DND-41 (cell line): Measurements from ENCODE around the gene STAT6.

Source experiments
- EZH2 ChIP-seq: IDR thresholded peaks from 3 replicates; pipeline ENCODE4 v1.6.1; 2012; ENCODE audit warnings: borderline replicate concordance, low read depth, mild to moderate bottlenecking, moderate library complexity, low read length, inconsistent platforms; ENCODE audit not compliant: severe bottlenecking
- TF ChIP-seq, protein P1 (sequence below): IDR thresholded peaks from 2 replicates; pipeline ENCODE4 v1.5.1; 2012; ENCODE audit warnings: borderline replicate concordance, low read length, moderate library complexity, mild to moderate bottlenecking; ENCODE audit not compliant: poor library complexity, severe bottlenecking; ENCODE audit errors: extremely low read depth

- TF ChIP-seq, protein P1, sequence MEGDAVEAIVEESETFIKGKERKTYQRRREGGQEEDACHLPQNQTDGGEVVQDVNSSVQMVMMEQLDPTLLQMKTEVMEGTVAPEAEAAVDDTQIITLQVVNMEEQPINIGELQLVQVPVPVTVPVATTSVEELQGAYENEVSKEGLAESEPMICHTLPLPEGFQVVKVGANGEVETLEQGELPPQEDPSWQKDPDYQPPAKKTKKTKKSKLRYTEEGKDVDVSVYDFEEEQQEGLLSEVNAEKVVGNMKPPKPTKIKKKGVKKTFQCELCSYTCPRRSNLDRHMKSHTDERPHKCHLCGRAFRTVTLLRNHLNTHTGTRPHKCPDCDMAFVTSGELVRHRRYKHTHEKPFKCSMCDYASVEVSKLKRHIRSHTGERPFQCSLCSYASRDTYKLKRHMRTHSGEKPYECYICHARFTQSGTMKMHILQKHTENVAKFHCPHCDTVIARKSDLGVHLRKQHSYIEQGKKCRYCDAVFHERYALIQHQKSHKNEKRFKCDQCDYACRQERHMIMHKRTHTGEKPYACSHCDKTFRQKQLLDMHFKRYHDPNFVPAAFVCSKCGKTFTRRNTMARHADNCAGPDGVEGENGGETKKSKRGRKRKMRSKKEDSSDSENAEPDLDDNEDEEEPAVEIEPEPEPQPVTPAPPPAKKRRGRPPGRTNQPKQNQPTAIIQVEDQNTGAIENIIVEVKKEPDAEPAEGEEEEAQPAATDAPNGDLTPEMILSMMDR: no peak
- TF ChIP-seq EZH2: no peak
Observed at GRCh38 chr12:57046086-57046791, 64.9 kb downstream of the STAT6 start.
